Neural progenitor cell (in vitro differentiated cells): Measurements from ENCODE around the gene PPA1.

Experiments used
- EZH2 ChIP-seq: fragments of 200-600 bp; sonication (generic); IDR thresholded peaks from 2 replicates; pipeline ENCODE4 v1.6.1; 2017; ENCODE audit warnings: antibody characterized with exemption, mild to moderate bottlenecking, moderate library complexity
- EZH2phosphoT487 ChIP-seq: fragments of 200-600 bp; sonication (generic); IDR thresholded peaks from 2 replicates; pipeline ENCODE4 v1.6.1; 2017; ENCODE audit warnings: antibody characterized with exemption
- TF ChIP-seq, protein P1 (sequence below): fragments of 200-600 bp; sonication (generic); IDR thresholded peaks from 2 replicates; pipeline ENCODE4 v1.5.1; 2017; ENCODE audit warnings: antibody characterized with exemption, mild to moderate bottlenecking

DNA sequence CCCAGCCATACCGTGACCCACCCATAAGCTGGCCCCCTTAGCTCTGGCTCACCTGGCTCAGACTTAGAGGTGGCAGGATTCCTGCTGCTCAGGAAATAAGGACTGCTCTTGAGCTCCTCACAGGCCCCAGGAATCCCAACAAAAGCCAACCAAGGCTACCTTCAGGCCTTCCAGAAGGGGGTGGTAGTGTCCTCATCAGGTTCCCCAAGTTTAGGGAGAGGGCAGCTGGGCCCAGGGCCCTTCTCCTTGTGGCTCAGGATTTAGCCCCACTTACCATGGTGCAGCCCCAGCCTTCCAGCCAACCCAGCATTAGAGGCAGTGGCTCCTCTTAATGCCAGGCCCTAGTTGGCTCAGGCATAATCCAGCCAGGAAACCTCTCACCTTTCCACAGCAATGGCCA, 27.0 kb upstream of the PPA1 start:
- TF ChIP-seq, protein P1, sequence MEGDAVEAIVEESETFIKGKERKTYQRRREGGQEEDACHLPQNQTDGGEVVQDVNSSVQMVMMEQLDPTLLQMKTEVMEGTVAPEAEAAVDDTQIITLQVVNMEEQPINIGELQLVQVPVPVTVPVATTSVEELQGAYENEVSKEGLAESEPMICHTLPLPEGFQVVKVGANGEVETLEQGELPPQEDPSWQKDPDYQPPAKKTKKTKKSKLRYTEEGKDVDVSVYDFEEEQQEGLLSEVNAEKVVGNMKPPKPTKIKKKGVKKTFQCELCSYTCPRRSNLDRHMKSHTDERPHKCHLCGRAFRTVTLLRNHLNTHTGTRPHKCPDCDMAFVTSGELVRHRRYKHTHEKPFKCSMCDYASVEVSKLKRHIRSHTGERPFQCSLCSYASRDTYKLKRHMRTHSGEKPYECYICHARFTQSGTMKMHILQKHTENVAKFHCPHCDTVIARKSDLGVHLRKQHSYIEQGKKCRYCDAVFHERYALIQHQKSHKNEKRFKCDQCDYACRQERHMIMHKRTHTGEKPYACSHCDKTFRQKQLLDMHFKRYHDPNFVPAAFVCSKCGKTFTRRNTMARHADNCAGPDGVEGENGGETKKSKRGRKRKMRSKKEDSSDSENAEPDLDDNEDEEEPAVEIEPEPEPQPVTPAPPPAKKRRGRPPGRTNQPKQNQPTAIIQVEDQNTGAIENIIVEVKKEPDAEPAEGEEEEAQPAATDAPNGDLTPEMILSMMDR, result peak; percentile 9
- TF ChIP-seq EZH2, result no peak
- no peak for TF ChIP-seq EZH2phosphoT487
